Spleen (tissue), 7 donors: Measurements from ENCODE around the gene TOMM6.

Source experiments
- CTCF ChIP-seq, 11 experiments: fragments of 200-600 bp in 7 of 11; fragments of 450-650 bp in 4 of 11; sonication (generic) in 4 of 11; IDR thresholded peaks in 8 of 11; conservative IDR thresholded peaks in 3 of 11; 1 replicate in 7 of 11; 2 replicates in 4 of 11; pipeline versions ENCODE4 v1.4.0 to v1.8.0; 2016 to 2021; ENCODE audit warnings: antibody characterized with exemption in 11 of 11, inconsistent platforms in 4 of 11, mild to moderate bottlenecking in 1 of 11
- POLR2A ChIP-seq, 3 donors: fragments of 450-650 bp; IDR thresholded peaks; one replicate each; pipeline ENCODE4 v1.5.1; 2017; ENCODE audit warnings: antibody characterized with exemption in 3 of 3, mild to moderate bottlenecking in 1 of 3
- POLR2AphosphoS5 ChIP-seq, 3 donors: sonication (generic); formaldehyde crosslinking; IDR thresholded peaks; one replicate each; pipeline ENCODE4 v1.5.1; 2017; ENCODE audit warnings: antibody characterized with exemption in 3 of 3
- donor health status: DM: no; HTN: no; CAD: no; lungs with moderate emphysema.
- donor health status: DM: no; HTN: no; CAD: no.
- donor health status: DM: no; HTN: no; CAD: no.

GRCh38 chr6:41781366-41781730 is 6.1 kb upstream of the TOMM6 start:
- TF ChIP-seq CTCF (IDR thresholded peaks at IDR 0.05 in 8 of 11, conservative IDR thresholded peaks at IDR 0.05 in 3 of 11): no peak
- TF ChIP-seq POLR2A (IDR thresholded peaks at IDR 0.05): no peak
- peak in 2 of 3 donors; percentile 59 to 61 for TF ChIP-seq POLR2AphosphoS5 (IDR thresholded peaks at IDR 0.05)
